SK-N-SH (cell line): ENCODE data around the gene HSD11B1L.

Experiments used
- CTCF ChIP-seq: fragments of 200-600 bp; sonication (generic); IDR thresholded peaks from 2 replicates; pipeline ENCODE4 v1.6.1; 2017; ENCODE audit warnings: antibody characterized with exemption, mild to moderate bottlenecking, moderate library complexity
- EP300 ChIP-seq, 2 experiments: IDR thresholded peaks; 2 replicates each; pipeline versions ENCODE4 v1.4.0 to v1.6.1; 2012; ENCODE audit warnings: borderline replicate concordance in 1 of 2, low read depth in 1 of 2, low read length in 1 of 2
- EZH2phosphoT487 ChIP-seq: fragments of 200-600 bp; sonication (generic); IDR thresholded peaks from 2 replicates; pipeline ENCODE4 v1.6.1; 2017; ENCODE audit warnings: low read depth, mixed run types, mild to moderate bottlenecking, antibody characterized with exemption, moderate library complexity, borderline replicate concordance
- MEF2A ChIP-seq: IDR thresholded peaks from 2 replicates; pipeline ENCODE4 v1.4.0; 2012; ENCODE audit warnings: low read depth, borderline replicate concordance
- POLR2AphosphoS5 ChIP-seq: IDR thresholded peaks from 2 replicates; pipeline ENCODE4 v1.6.1; 2012; ENCODE audit warnings: low read depth, low read length

GRCh38 chr19:5692723-5693194 lies 11.9 kb downstream of the HSD11B1L start:
- no peak for TF ChIP-seq MEF2A
- TF ChIP-seq POLR2AphosphoS5, result no peak; the same call in 1 of the 2 replicates
- no peak for TF ChIP-seq EZH2phosphoT487
- TF ChIP-seq CTCF, result no peak
- TF ChIP-seq EP300 (IDR thresholded peaks at IDR 0.05; ENCODE audit: borderline replicate concordance in 1 of 2, low read depth in 1 of 2, low read length in 1 of 2), result no peak
